NCI-H2081 (cell line): ENCODE data around the gene FOXA1.

Experiments
- DNase-seq, 2 experiments: peaks; one replicate each; lab custom pipeline; 2025; lab: John Stamatoyannopoulos, UW

FOXA1 gene

GRCh38 chr14:37589715-37590427 is 5.2 kb downstream of the FOXA1 start:
- DNase-seq: peak; percentile 27 to 28

- DNase-seq: peak; percentile 23 to 70
These were observed 5.9 kb downstream of the FOXA1 start for GRCh38 chr14:37588956-37589714.

GRCh38 chr14:37588667-37588955 is 6.4 kb downstream of the FOXA1 start:
- peak; percentile 55 to 70 for DNase-seq

DNA sequence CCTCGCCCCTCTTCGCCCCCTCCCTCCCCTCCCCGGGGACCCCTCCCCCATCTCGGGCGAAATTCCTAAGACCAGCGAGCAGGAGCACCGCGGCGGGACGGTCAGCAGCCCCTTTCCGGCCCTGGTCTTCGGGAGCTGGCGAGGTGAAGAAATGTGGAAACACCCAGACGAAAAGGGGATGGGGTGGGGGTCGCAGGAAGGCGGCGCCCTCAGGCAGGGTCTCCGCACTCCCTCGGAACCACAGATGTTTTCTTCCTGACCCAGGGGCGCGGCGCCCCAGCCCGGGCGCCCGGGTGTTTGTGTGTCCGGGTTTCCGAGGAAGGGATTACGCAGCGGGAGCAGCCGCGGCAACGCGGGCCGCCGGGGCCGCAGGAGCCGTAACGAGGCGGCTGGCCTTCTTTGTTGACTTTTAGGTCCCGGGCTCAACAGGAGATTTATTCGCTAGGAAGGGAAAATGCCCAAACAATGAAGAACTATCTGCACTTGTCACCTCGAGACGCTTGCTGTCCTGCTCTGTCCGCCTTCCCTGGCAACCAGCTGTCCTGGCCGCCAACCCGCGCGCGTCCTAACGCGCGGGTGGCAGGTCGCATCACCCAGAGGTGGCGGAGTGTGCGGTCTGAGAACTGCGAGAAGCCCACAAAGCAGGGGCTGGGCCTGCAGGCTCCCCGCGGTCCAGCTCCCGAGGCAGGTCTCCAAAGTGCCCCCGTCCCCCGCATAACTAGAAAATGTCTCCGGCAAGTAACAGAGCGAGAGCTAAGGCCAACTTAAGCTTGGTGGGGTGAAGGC is 7.0 kb downstream of the FOXA1 start:
- peak; percentile 55 to 67 for DNase-seq

DNA sequence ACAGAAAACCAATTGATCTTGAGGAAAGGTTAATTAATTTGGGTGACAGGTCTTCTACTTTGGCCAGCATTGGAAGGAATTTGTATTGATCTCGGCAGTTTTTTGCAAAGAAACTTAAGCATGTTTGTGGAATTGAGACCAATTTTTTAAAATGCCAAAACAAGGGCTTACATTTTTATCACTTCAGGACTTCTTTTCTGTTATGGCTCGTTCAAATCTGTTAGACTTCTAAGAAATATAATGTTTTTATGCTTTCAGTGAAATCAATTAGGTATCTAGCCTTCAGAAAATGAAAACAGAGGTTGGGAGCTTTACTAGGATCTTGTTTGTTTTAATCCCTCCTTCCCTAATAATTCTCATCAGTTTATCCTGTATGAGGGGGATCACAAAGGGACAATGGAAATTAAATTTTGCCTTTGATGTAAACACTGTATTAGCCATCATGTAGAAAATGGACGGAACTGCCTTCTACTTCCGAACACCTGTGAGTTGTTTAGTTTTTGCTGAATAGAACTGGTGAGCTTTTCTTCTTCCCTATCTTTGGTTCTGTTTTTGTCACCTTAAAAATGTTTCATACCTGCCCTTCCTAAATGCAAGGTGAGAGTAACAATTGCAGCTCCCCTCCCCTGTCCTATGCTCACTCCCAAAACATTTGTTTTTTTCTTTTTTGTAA is 7.8 kb downstream of the FOXA1 start:
- DNase-seq: peak in 1 of 2 experiments; percentile 35

GRCh38 chr14:37586797-37587130 is 8.3 kb downstream of the FOXA1 start:
- no peak for DNase-seq

DNA sequence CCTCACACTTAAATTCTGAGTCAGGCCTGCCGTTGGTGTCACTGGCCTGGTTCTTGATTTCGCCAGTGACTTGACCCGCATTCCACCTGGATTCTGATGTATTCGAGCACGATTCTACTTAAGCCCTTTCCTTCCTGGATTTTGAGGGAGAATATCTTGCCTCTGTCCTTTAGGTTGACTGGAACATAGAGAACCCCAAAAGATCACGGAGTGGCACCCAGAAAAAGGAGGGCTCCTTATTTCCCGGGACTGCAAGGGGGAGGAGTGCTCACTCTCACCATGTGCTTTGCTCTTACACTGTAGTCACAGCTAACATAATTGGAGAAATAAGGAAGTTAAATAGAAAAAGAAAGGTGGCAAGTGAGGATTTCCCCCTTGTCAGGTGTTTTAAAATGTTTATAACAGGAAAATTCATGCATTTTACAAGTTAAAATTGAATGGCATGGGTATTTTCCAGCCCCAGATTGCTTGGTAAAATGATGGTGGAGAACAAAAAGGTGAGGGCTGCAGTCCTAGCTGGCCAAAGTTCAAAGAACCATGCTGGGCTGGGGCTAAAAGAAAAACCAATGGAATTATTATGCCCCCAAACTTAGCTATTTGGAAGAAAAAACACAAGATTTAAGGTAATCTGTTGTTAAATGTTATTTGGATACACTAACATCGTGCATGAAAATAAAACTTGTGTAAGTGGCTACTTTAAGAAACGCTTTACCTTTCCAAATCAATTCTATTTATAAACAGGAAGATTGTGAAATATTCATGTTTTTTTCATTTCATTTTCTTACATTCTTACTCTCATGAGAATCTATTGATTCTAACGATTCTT is 8.9 kb downstream of the FOXA1 start:
- peak; percentile 6 to 54 for DNase-seq

GRCh38 chr14:37585101-37585511 is 9.9 kb downstream of the FOXA1 start:
- peak; percentile 6 to 35 for DNase-seq

DNA sequence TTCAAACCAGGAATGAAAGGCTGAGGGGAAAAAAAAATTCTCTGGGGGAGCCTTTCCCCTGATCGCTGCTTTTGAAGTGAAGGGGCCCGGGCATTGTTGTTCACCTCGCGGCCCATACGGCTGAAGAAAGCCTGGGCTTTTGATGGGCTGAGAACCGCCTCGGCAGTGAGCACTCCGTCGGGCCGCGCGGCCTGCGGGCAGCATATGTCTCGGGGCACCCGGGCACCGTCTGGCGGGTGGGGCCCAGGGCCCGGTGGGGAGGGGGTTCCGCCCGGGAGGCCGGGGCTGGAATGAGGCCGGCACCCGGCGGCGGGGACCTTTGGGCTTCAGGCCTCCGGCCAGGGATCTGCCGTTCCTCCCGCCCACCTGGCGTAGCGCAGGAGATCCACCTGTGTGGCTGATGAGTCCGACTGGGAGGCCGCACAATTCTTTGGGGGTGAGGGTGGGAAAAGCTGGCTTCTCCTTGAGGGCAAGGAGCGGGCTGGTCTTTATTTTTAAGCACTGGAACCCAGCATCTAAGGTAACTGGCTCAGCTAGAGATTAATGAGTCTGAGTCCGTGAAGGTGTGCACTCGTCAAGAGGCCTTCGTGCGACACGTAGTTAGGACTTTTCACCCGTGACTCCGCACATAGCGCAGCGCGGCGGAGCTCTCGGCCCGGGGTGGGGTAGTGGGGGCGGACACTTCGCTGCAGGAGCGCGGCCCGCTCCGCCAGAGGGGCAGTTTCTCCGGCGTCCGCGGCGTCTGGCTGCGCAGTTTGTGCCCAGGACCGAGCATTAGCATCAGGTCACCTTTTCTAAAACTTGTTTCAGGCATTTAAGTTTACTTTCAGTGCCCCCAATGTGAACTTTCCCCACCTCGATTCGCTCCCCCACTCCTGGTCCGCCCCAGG is 10.6 kb downstream of the FOXA1 start:
- DNase-seq: peak; percentile 47 to 55

- DNase-seq: peak; percentile 92 to 95
These were observed 11.5 kb downstream of the FOXA1 start for GRCh38 chr14:37583358-37584210.

- no peak for DNase-seq
These were observed 14.9 kb downstream of the FOXA1 start for GRCh38 chr14:37580146-37580545.

DNA sequence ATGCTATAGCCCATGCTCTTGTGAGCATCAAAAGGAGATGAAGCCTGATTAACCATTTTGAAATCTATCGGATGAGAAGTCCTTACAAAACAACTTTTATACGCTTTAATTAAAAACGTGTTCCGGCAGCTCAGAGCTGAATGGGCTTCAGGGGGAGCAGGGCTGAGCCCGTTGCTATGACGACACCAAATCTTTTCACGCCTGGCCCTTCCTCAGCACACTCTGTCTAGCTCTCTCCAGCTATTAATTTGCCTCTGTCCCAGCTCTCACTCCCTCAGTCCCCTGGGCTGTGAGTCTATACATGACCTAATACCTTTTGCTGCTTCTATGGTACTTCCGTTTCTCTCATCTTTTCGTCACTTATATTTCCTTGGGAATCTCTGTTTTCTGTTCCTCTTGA is 15.8 kb downstream of the FOXA1 start:
- no peak for DNase-seq

DNA sequence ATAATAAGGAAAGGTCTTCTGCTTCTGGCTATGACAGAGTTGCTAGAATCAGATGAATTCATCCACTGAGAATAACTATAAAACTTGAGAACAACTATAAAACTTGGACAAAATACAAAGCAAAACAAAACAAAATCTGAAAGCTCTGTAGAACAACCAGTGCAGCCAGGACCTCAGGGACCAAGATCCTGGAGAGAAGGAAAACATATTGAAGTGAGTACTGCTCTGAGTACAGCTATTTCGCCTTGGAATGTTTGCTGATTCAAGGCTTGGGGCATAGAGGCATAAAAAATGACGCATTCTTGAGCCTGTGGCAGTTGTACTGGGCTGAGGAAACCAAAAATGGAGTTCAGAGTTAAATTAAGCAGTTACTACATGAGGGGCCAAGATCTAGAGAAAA is 21.7 kb downstream of the FOXA1 start:
- no peak for DNase-seq

GRCh38 chr14:37571391-37571790 is 23.7 kb downstream of the FOXA1 start:
- no peak for DNase-seq

- no peak for DNase-seq
These were observed 25.3 kb downstream of the FOXA1 start for GRCh38 chr14:37569729-37570128.

DNA sequence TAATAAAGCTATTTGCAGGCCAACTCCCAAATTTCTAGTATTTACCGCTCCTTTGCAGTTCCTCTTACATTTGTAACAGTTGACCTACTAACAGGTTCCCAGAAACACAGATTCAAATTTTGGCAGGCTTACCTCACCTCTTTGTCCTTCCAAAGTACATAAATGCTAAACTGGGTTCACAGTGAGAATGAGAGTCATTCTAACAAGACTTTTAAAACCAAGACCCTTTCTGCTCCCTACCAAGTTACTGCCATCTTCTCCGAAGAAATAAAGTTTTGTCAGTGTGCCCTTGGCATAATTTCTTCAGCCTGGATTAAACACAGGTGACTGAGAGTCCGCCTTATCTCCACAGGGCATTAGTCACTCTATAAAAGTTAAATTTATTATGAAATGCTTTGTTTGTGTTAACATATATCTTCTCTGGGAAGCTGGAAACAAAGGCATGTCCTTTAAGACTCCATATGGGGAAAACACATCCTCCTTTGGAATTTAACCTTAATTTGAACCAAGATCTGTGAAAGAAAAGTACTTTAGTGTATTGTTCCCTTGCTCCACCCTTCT is 28.2 kb downstream of the FOXA1 start:
- no peak for DNase-seq

GRCh38 chr14:37565550-37565949 is 29.5 kb downstream of the FOXA1 start:
- peak; percentile 13 to 35 for DNase-seq

DNA sequence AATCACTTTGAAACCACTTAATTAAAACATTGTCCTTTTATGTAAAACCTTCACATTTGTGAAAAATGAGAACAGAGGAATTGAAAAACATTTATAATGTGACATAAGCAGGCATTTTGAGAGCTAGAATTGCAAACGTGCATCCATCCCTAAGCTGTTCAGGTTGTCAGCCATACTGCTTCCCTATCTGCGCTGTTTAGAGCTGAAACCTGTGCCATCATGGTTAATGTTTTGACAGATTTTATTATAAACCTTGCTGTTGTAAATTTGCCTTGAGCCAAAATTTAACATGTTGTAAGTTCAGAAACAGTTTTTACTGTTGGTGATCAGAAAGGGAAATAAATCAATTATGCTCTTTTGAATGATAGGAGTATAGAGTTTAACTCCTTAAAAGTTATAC is 31.9 kb downstream of the FOXA1 start:
- DNase-seq: no peak

- DNase-seq: no peak
These were observed 35.7 kb downstream of the FOXA1 start for GRCh38 chr14:37559386-37559785.
